GM19193 (cell line): ENCODE results near the gene DIDO1.

Experiments used
- POLR2A ChIP-seq: IDR thresholded peaks from 4 replicates; pipeline ENCODE4 v1.6.1; 2011; ENCODE audit not compliant: insufficient read depth, insufficient read length; ENCODE audit errors: extremely low read depth

The DIDO1 gene

GRCh38 chr20:62926229-62927127 lies at the start of gene DIDO1:
Gene DIDO1 (minus strand): TSS chr20:62926505.
- peak; percentile 75 for TF ChIP-seq POLR2A

DNA sequence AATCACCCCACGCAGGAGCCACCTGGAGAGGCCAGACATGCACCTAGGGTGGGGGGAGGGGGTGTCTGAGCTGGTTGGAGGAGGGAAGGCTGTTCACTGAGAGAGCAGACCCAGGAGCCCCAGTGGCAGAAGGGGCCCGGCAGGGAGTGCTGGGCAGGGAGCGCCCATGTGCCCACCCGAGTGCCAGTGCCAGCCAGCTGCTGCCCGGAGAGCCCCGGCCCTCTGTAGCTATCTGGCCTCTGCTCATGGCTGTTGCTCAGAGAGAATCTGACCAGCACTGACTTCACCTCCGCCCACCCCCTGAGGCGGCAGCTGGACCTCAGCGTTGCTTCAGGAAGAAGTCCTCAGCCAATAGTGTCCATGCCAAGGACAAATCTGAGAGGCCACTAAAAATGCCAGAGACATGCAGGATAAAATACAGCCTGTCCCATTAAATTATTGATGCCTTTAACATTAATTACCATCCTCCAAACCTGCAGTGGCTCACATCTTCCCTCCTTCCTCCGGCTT lies 49.0 kb upstream of the DIDO1 start:
- no peak for TF ChIP-seq POLR2A

DNA sequence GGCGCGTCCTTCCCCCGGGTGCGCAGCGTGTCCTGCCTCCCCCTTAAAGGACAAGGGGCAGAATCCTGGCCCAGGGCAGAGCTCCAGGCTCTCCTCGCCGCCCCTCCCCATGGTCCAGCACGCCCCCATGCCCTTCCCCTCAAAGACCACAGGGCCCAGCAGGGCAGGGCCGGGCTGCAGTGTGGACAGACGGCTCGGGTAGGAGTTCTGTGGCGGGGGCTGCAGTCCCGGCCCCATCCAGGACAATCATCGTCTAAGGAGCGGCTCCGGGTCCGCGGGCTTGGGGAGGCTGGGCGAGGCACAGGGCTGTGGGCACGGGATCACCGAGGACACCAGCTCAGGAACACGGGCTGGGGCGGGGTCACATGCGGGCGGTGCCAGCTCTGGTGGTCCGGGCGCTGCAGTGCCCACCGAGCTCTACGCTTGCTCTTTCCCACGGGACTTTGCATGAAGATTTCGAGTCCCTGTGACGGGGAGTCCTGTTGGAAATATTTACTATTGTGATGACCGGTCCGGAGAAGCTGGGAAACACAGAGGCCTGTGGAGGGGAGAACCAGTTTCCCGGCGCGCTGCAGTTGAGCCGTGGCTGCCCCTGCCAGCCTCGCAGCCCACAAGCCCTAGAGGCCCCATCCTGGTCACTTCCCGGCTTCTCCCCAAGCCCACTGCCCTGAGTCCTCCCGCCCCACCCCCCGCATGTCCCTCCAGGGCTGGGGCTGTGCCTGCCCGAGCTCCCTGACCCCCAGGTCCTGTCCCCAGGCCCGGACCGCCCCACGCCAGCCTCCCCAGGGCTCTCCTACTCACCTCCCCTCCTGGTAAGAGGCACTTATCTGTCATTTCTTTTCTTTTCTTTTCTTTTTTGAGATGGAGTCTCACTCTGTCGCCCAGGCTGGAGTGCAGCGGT lies 46.8 kb upstream of the DIDO1 start:
- TF ChIP-seq POLR2A = no peak

- no peak for TF ChIP-seq POLR2A
These were observed 45.9 kb upstream of the DIDO1 start for GRCh38 chr20:62971950-62972844.

- no peak for TF ChIP-seq POLR2A
These were observed 45.1 kb upstream of the DIDO1 start for GRCh38 chr20:62971211-62971949.

DNA sequence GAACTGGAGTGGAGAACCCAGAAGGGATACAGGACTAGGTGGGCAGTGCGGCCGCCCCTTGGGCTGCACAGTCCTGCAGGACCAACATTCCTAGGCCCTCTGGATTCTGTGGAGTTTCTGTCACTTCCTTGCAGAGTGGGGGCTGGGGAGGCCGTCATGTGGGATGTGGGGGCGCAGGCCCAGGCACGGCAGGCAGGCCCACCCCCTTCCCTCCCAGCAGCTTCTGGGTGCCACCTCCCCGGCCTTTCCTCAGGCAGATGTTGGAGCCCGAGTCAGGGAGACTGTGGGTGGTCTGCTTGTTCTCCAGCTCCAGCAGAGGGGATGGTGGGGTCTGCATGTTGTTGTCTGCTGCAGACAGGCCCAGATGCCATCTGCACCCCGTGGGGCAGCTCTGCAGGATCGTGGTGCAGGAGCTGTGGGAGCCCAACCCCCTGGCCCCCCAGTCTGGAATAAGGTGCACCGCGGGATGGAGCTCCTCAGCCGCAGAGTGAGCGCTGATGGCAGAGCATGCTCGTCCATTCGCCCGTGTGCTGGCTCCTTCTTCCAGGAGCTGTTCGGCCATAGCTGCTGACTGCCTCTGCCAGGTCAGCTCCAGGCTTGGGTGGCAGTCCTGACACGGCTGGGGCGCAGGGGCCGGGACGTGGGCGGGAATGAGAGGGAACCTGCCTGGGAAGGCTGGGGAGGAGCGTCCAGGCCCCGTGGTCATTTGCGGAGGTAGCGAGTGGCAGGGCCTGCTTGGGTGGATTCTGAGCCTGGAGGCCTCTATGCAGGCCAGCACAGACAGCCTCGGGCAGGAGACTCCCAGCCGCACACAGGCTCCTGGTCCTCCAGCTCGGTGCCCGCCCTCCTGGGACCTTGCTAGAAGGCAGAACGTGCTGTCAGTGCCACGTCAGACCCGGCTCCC lies 44.3 kb upstream of the DIDO1 start:
- TF ChIP-seq POLR2A = no peak

DNA sequence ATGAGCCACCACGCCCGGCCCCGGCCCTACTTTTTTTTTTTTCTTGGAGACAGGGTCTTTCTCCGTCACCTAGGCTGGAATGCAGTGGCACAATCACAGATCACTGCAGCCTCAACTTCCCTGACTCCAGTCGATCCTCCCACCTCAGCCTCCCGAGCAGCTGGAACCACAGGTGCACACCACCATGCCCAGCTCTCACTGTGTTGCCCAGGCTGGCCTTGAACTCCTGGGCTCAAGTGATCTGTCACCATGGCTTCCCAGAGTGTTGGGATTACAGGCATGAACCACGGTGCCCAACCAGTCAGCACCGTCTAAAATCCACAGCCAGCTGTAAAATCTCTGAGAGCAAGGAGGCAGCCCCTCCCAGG lies 43.6 kb upstream of the DIDO1 start:
- no peak for TF ChIP-seq POLR2A

- no peak for TF ChIP-seq POLR2A
These were observed 43.0 kb upstream of the DIDO1 start for GRCh38 chr20:62969179-62969760.

GRCh38 chr20:62968378-62969178 lies 42.3 kb upstream of the DIDO1 start:
- no peak for TF ChIP-seq POLR2A

DNA sequence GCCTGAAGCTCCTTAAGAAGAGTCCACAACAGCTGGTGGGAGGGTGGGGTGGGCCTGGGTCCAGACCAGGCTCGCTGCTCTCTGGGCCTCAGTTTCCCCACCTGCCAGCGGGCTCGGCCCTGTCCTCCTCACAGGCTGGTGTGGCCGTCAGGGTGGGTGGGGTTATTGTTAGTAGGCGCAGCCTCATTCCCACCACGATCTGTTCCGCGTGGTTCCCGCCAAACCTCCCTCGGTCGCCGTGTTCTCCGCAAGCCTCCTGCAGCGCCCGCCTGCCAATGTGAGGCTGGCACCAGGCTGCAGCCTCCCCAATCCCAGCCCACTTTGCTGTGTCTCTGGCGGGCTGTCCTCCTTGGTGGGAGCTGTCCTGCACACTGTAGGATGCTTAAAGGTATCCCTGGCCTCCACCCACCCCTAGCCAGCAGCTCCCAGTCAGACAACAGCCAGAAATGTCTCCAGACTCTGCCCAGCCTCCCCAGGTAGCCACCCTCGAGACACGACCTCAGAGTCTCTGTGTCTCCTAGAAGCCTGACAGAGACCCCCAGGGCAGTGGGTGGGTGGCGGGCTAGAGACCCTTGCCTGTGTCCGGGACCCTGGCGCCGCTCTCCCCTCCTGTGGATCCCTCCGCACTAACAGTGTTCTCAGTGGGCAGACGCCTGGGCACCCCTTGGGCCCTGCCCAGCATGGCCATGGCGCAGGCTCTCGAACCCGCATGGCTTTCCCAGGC lies 41.5 kb upstream of the DIDO1 start:
- no peak for TF ChIP-seq POLR2A

GRCh38 chr20:62967149-62967501 lies 40.8 kb upstream of the DIDO1 start:
- TF ChIP-seq POLR2A = no peak
